Measurements from ENCODE around the gene CALHM4.
"Not testable (repeated sequence)": the region's sequence is repeated elsewhere in the genome, so short reads cannot be mapped to it uniquely, and the experiment has no call there.

CALHM4 gene

GRCh38 chr6:116579143-116579542 is 25.6 kb downstream of the CALHM4 start:
- no peak for DNase-seq

GRCh38 chr6:116580198-116580597 is 26.6 kb downstream of the CALHM4 start:
- DNase-seq, result no peak

GRCh38 chr6:116586276-116586675 is 32.7 kb downstream of the CALHM4 start:
- no peak for DNase-seq

- DNase-seq, result no peak
These were observed 33.2 kb downstream of the CALHM4 start for GRCh38 chr6:116586738-116587137.

GRCh38 chr6:116595247-116595646 is 41.7 kb downstream of the CALHM4 start:
- no peak for DNase-seq

- no peak for DNase-seq
These were observed 43.3 kb downstream of the CALHM4 start for GRCh38 chr6:116596815-116597214.

- not testable (repeated sequence) for DNase-seq
These were observed 50.4 kb downstream of the CALHM4 start for GRCh38 chr6:116603916-116604315.

GRCh38 chr6:116604868-116605267 is 51.3 kb downstream of the CALHM4 start:
- not testable (repeated sequence) for DNase-seq

- no peak for DNase-seq
These were observed 52.4 kb downstream of the CALHM4 start for GRCh38 chr6:116605935-116606334.
